Stimulated activated CD8-positive, alpha-beta memory T cell treated with anti-CD3 and anti-CD28 coated beads, Interleukin-7, amount 100 ng/mL, for 48 hours (primary cell): ENCODE data around the gene ARHGAP6.
"Not testable (repeated sequence)": the region's sequence is repeated elsewhere in the genome, so short reads cannot be mapped to it uniquely, and the experiment has no call there.

Source experiments
- DNase-seq, 2 donors: peaks; one replicate each; pipeline ENCODE4 v3.0.0-alpha.2; 2020; ENCODE audit warnings: low read depth in 1 of 2; ENCODE audit errors: extremely low read depth in 1 of 2

ARHGAP6 gene

GRCh38 chrX:11533199-11533651 is 132.5 kb downstream of the ARHGAP6 start:
- DNase-seq: no peak

- DNase-seq: no peak
These were observed 133.2 kb downstream of the ARHGAP6 start for GRCh38 chrX:11532291-11533078.

GRCh38 chrX:11531226-11531625 is 134.5 kb downstream of the ARHGAP6 start:
- no peak for DNase-seq

- DNase-seq: no peak
These were observed 135.1 kb downstream of the ARHGAP6 start for GRCh38 chrX:11530621-11531020.

- DNase-seq: no peak
These were observed 137.1 kb downstream of the ARHGAP6 start for GRCh38 chrX:11528623-11529022.

- DNase-seq: no peak
These were observed 140.0 kb downstream of the ARHGAP6 start for GRCh38 chrX:11525685-11526084.

GRCh38 chrX:11519234-11519633 is 146.5 kb downstream of the ARHGAP6 start:
- DNase-seq: not testable (repeated sequence)

GRCh38 chrX:11509786-11510185 is 155.9 kb downstream of the ARHGAP6 start:
- no peak for DNase-seq

- DNase-seq: no peak
These were observed 161.5 kb downstream of the ARHGAP6 start for GRCh38 chrX:11504234-11504633.

- no peak for DNase-seq
These were observed 166.4 kb downstream of the ARHGAP6 start for GRCh38 chrX:11499076-11500044.

GRCh38 chrX:11491375-11491774 is 174.3 kb downstream of the ARHGAP6 start:
- DNase-seq: not testable (repeated sequence)

- no peak for DNase-seq
These were observed 181.4 kb downstream of the ARHGAP6 start for GRCh38 chrX:11484290-11484689.

GRCh38 chrX:11481035-11481434 is 184.7 kb downstream of the ARHGAP6 start:
- DNase-seq: no peak

- no peak for DNase-seq
These were observed 185.1 kb downstream of the ARHGAP6 start for GRCh38 chrX:11480626-11481025.

GRCh38 chrX:11478911-11479310 is 186.8 kb downstream of the ARHGAP6 start:
- no peak for DNase-seq

- no peak for DNase-seq
These were observed 187.7 kb downstream of the ARHGAP6 start for GRCh38 chrX:11478026-11478425.

GRCh38 chrX:11474576-11474975 is 191.1 kb downstream of the ARHGAP6 start:
- DNase-seq: no peak

- no peak for DNase-seq
These were observed 191.7 kb downstream of the ARHGAP6 start for GRCh38 chrX:11474021-11474420.

GRCh38 chrX:11472879-11473278 is 192.8 kb downstream of the ARHGAP6 start:
- no peak for DNase-seq

- no peak for DNase-seq
These were observed 193.3 kb downstream of the ARHGAP6 start for GRCh38 chrX:11472381-11472780.

- DNase-seq: no peak
These were observed 195.3 kb downstream of the ARHGAP6 start for GRCh38 chrX:11470250-11470974.
